ENCODE data around the gene CKB.

Gene CKB

GRCh38 chr14:103558071-103558882, 35.6 kb upstream of the CKB start:
- Histone ChIP-seq H3K23ac (ENCODE audit: low read length) (no peak overlapping the region), H3K79me1 (ENCODE audit: low read length) (peaks cover 20% of the 10 kb centered on the region), H3K4ac (ENCODE audit: low read depth, low read length) (no peak overlapping the region), H3K4me1 (ENCODE audit: control insufficient read depth, low read depth, low read length) (no peaks in the 10 kb centered on the region), H2BK5ac (ENCODE audit: low read length) (no peak overlapping the region), H3K4me3 (ENCODE audit: low read length) (no peak overlapping the region), H3K4me2 (ENCODE audit: low read length) (no peak overlapping the region), H3K27ac (ENCODE audit: low read depth, low read length) (no peak overlapping the region), H4K5ac (ENCODE audit: low read length) (no peak overlapping the region), H2AK5ac (ENCODE audit: low read length) (no peak overlapping the region), H3K27me3 (ENCODE audit: insufficient read depth, low read length, poor library complexity) (no peaks in the 10 kb centered on the region), H3K18ac (ENCODE audit: low read length) (no peak overlapping the region), H3K79me2 (ENCODE audit: control insufficient read depth, insufficient read depth, low read length) (peaks cover 38% of the 10 kb centered on the region), H3K56ac (ENCODE audit: low read length) (no peak overlapping the region), H2BK120ac (ENCODE audit: low read depth, low read length) (no peak overlapping the region), H4K8ac (ENCODE audit: low read depth, low read length) (no peak overlapping the region), H2BK15ac (replicated peaks; ENCODE audit: low read depth) (no peak overlapping the region), H3K9ac (ENCODE audit: low read length) (no peak overlapping the region), H3K36me3 (ENCODE audit: control insufficient read depth, insufficient read depth, low read length) (peaks cover 8% of the 10 kb centered on the region)
- no peak for DNase-seq
- WGBS (ENCODE audit: extremely low coverage, insufficient coverage, low lambda C conversion rate), result no CpG with 5 or more reads among the region's 16 CpGs

GRCh38 chr14:103556946-103557758, 34.5 kb upstream of the CKB start:
- Histone ChIP-seq H3K4me3 (ENCODE audit: low read length) (no peak overlapping the region), H3K79me1 (ENCODE audit: low read length) (peaks cover 18% of the 10 kb centered on the region), H3K23ac (ENCODE audit: low read length) (no peak overlapping the region), H3K27me3 (ENCODE audit: insufficient read depth, low read length, poor library complexity) (no peaks in the 10 kb centered on the region), H3K79me2 (ENCODE audit: control insufficient read depth, insufficient read depth, low read length) (peaks cover 34% of the 10 kb centered on the region), H3K36me3 (ENCODE audit: control insufficient read depth, insufficient read depth, low read length) (peaks cover 8% of the 10 kb centered on the region), H3K4me1 (ENCODE audit: control insufficient read depth, low read depth, low read length) (no peaks in the 10 kb centered on the region), H4K8ac (ENCODE audit: low read depth, low read length) (no peak overlapping the region), H4K5ac (ENCODE audit: low read length) (no peak overlapping the region), H3K27ac (ENCODE audit: low read depth, low read length) (no peak overlapping the region), H2AK5ac (ENCODE audit: low read length) (no peak overlapping the region), H3K4me2 (ENCODE audit: low read length) (no peak overlapping the region), H3K18ac (ENCODE audit: low read length) (no peak overlapping the region), H2BK15ac (replicated peaks; ENCODE audit: low read depth) (no peak overlapping the region), H3K9ac (ENCODE audit: low read length) (no peak overlapping the region), H2BK120ac (ENCODE audit: low read depth, low read length) (no peak overlapping the region), H3K4ac (ENCODE audit: low read depth, low read length) (no peak overlapping the region), H3K56ac (ENCODE audit: low read length) (no peak overlapping the region), H2BK5ac (ENCODE audit: low read length) (no peak overlapping the region)
- WGBS (ENCODE audit: extremely low coverage, insufficient coverage, low lambda C conversion rate), result no CpG with 5 or more reads among the region's 15 CpGs
- no peak for DNase-seq

- peaks cover 20% of the 10 kb centered on the region for H3K79me2 ChIP-seq (ENCODE audit: control insufficient read depth, insufficient read depth, low read length)
- H3K36me3 ChIP-seq (ENCODE audit: control insufficient read depth, insufficient read depth, low read length), result peaks cover 8% of the 10 kb centered on the region
- H3K4me3 ChIP-seq (ENCODE audit: low read length), result no peak overlapping the region
- H3K9ac ChIP-seq (ENCODE audit: low read length), result no peak overlapping the region
- H2BK15ac ChIP-seq (replicated peaks; ENCODE audit: low read depth), result no peak overlapping the region
- H3K56ac ChIP-seq (ENCODE audit: low read length), result no peak overlapping the region
- WGBS (ENCODE audit: extremely low coverage, insufficient coverage, low lambda C conversion rate), result no CpG with 5 or more reads among the region's 15 CpGs
- H4K5ac ChIP-seq (ENCODE audit: low read length), result no peak overlapping the region
- H2AK5ac ChIP-seq (ENCODE audit: low read length), result no peak overlapping the region
- H3K18ac ChIP-seq (ENCODE audit: low read length), result no peak overlapping the region
- H3K79me1 ChIP-seq (ENCODE audit: low read length), result peaks cover 15% of the 10 kb centered on the region
- H3K27me3 ChIP-seq (ENCODE audit: insufficient read depth, low read length, poor library complexity), result no peaks in the 10 kb centered on the region
- no peak overlapping the region for H3K27ac ChIP-seq (ENCODE audit: low read depth, low read length)
- H3K4me2 ChIP-seq (ENCODE audit: low read length), result no peak overlapping the region
- H3K23ac ChIP-seq (ENCODE audit: low read length), result peak overlapping the region; percentile 45
- H2BK5ac ChIP-seq (ENCODE audit: low read length), result no peak overlapping the region
- DNase-seq, result no peak
- H4K8ac ChIP-seq (ENCODE audit: low read depth, low read length), result no peak overlapping the region
- no peaks in the 10 kb centered on the region for H3K4me1 ChIP-seq (ENCODE audit: control insufficient read depth, low read depth, low read length)
- no peak overlapping the region for H3K4ac ChIP-seq (ENCODE audit: low read depth, low read length)
- H2BK120ac ChIP-seq (ENCODE audit: low read depth, low read length), result no peak overlapping the region
Measured at GRCh38 chr14:103555559-103556337, 33.1 kb upstream of the CKB start.

- Histone ChIP-seq H3K36me3 (ENCODE audit: control insufficient read depth, insufficient read depth, low read length) (no peaks in the 10 kb centered on the region), H3K4ac (ENCODE audit: low read depth, low read length) (no peak overlapping the region), H2AK5ac (ENCODE audit: low read length) (no peak overlapping the region), H3K4me3 (ENCODE audit: low read length) (no peak overlapping the region), H4K5ac (ENCODE audit: low read length) (no peak overlapping the region), H3K23ac (ENCODE audit: low read length) (no peak overlapping the region), H3K27me3 (ENCODE audit: insufficient read depth, low read length, poor library complexity) (no peaks in the 10 kb centered on the region), H3K18ac (ENCODE audit: low read length) (no peak overlapping the region), H4K8ac (ENCODE audit: low read depth, low read length) (no peak overlapping the region), H2BK15ac (replicated peaks; ENCODE audit: low read depth) (no peak overlapping the region), H3K4me2 (ENCODE audit: low read length) (no peak overlapping the region), H3K79me1 (ENCODE audit: low read length) (peaks cover 2% of the 10 kb centered on the region), H3K79me2 (ENCODE audit: control insufficient read depth, insufficient read depth, low read length) (no peaks in the 10 kb centered on the region), H3K4me1 (ENCODE audit: control insufficient read depth, low read depth, low read length) (no peaks in the 10 kb centered on the region), H3K27ac (ENCODE audit: low read depth, low read length) (no peak overlapping the region), H3K9ac (ENCODE audit: low read length) (no peak overlapping the region), H2BK120ac (ENCODE audit: low read depth, low read length) (no peak overlapping the region), H3K56ac (ENCODE audit: low read length) (no peak overlapping the region), H2BK5ac (ENCODE audit: low read length) (no peak overlapping the region)
- WGBS (ENCODE audit: extremely low coverage, insufficient coverage, low lambda C conversion rate), result no CpG with 5 or more reads among the region's 11 CpGs
- DNase-seq, result no peak
Measured at GRCh38 chr14:103552846-103553210, 30.2 kb upstream of the CKB start.

- Histone ChIP-seq H3K4me1 (ENCODE audit: control insufficient read depth, low read depth, low read length) (no peaks in the 10 kb centered on the region), H3K18ac (ENCODE audit: low read length) (no peak overlapping the region), H2AK5ac (ENCODE audit: low read length) (no peak overlapping the region), H4K5ac (ENCODE audit: low read length) (no peak overlapping the region), H3K4ac (ENCODE audit: low read depth, low read length) (no peak overlapping the region), H3K4me2 (ENCODE audit: low read length) (no peak overlapping the region), H3K23ac (ENCODE audit: low read length) (no peak overlapping the region), H3K27me3 (ENCODE audit: insufficient read depth, low read length, poor library complexity) (no peaks in the 10 kb centered on the region), H3K36me3 (ENCODE audit: control insufficient read depth, insufficient read depth, low read length) (no peaks in the 10 kb centered on the region), H4K8ac (ENCODE audit: low read depth, low read length) (no peak overlapping the region), H3K79me2 (ENCODE audit: control insufficient read depth, insufficient read depth, low read length) (no peaks in the 10 kb centered on the region), H3K79me1 (ENCODE audit: low read length) (peaks cover 2% of the 10 kb centered on the region), H3K9ac (ENCODE audit: low read length) (no peak overlapping the region), H2BK15ac (replicated peaks; ENCODE audit: low read depth) (no peak overlapping the region), H2BK5ac (ENCODE audit: low read length) (no peak overlapping the region), H3K56ac (ENCODE audit: low read length) (no peak overlapping the region), H3K27ac (ENCODE audit: low read depth, low read length) (no peak overlapping the region), H2BK120ac (ENCODE audit: low read depth, low read length) (no peak overlapping the region), H3K4me3 (ENCODE audit: low read length) (no peak overlapping the region)
- WGBS (ENCODE audit: extremely low coverage, insufficient coverage, low lambda C conversion rate), result no CpG with 5 or more reads among the region's 18 CpGs
- no peak for DNase-seq
Measured at GRCh38 chr14:103552011-103552845, 29.6 kb upstream of the CKB start.
